IMR-90 (cell line): ENCODE measurements around the gene TOP2B.

Source experiments
- BHLHE40 ChIP-seq: fragments of 150-350 bp; IDR thresholded peaks from 2 replicates; pipeline ENCODE4 v1.6.1; 2016; ENCODE audit warnings: mild to moderate bottlenecking, low read depth, low read length
- CEBPB ChIP-seq: IDR thresholded peaks from 2 replicates; pipeline ENCODE4 v1.6.1; 2012; ENCODE audit warnings: low read depth, low read length, improper control_type of control experiment
- CTCF ChIP-seq: conservative IDR thresholded peaks from 2 replicates; pipeline ENCODE4 v1.5.1; 2012; ENCODE audit warnings: mild to moderate bottlenecking, low read depth, low read length, improper control_type of control experiment
- ELK1 ChIP-seq: fragments of 150-350 bp; IDR thresholded peaks from 2 replicates; pipeline ENCODE4 v1.6.1; 2016; ENCODE audit warnings: low read depth, mild to moderate bottlenecking, low read length, moderate library complexity, borderline replicate concordance
- FOS ChIP-seq: fragments of 150-350 bp; IDR thresholded peaks from 2 replicates; pipeline ENCODE4 v1.6.1; 2016; ENCODE audit warnings: low read depth, low read length
- MAFK ChIP-seq: IDR thresholded peaks from 2 replicates; pipeline ENCODE4 v1.6.1; 2012; ENCODE audit warnings: low read depth, low read length, improper control_type of control experiment
- MAZ ChIP-seq: IDR thresholded peaks from 2 replicates; pipeline ENCODE4 v1.6.1; 2012; ENCODE audit warnings: low read depth, mild to moderate bottlenecking, low read length, improper control_type of control experiment, moderate library complexity, borderline replicate concordance
- NFE2L2 ChIP-seq: fragments of 150-350 bp; IDR thresholded peaks from 2 replicates; pipeline ENCODE4 v1.6.1; 2016; ENCODE audit warnings: low read depth, mild to moderate bottlenecking, low read length
- POLR2A ChIP-seq: IDR thresholded peaks from 2 replicates; pipeline ENCODE4 v1.6.1; 2012; ENCODE audit warnings: mild to moderate bottlenecking, low read depth, low read length
- RAD21 ChIP-seq: IDR thresholded peaks from 2 replicates; pipeline ENCODE4 v1.6.1; 2012; ENCODE audit warnings: low read length, improper control_type of control experiment
- RCOR1 ChIP-seq: IDR thresholded peaks from 2 replicates; pipeline ENCODE4 v1.6.1; 2012; ENCODE audit warnings: mild to moderate bottlenecking, low read length, improper control_type of control experiment; ENCODE audit not compliant: insufficient replicate concordance
- RFX5 ChIP-seq: IDR thresholded peaks from 2 replicates; pipeline ENCODE4 v1.8.0; 2012; ENCODE audit warnings: low read depth, mild to moderate bottlenecking, low read length, moderate library complexity
- SMC3 ChIP-seq: fragments of 150-350 bp; IDR thresholded peaks from 2 replicates; pipeline ENCODE4 v1.6.1; 2016; ENCODE audit warnings: low read depth, mild to moderate bottlenecking, antibody characterized with exemption, low read length, moderate library complexity
- USF2 ChIP-seq: fragments of 150-350 bp; IDR thresholded peaks from 2 replicates; pipeline ENCODE4 v1.6.1; 2017; ENCODE audit warnings: mild to moderate bottlenecking, antibody characterized with exemption, low read length, low read depth

- TF ChIP-seq CTCF (no peak), POLR2A (no peak), MAZ (no peak), RAD21 (no peak), MAFK (no peak), CEBPB (no peak), NFE2L2 (no peak), USF2 (no peak), SMC3 (no peak), RFX5 (no peak), RCOR1 (no peak), ELK1 (no peak), BHLHE40 (no peak), FOS (no peak)
Measured at GRCh38 chr3:25580534-25580933, 84.2 kb downstream of the TOP2B start.
